GM12878 (cell line): ENCODE measurements around the gene LAT. TPM values are rescaled to one million over a fixed set of nuclear protein-coding genes. Genes with fewer than 3 reads are reported as not detected.

Experiments used
- BHLHE40 ChIP-seq, 2 experiments: fragments of 450-650 bp in 1 of 2; IDR thresholded peaks; 2 replicates each; pipeline ENCODE4 v1.6.1; 2011 to 2017; ENCODE audit warnings: low read depth in 2 of 2, borderline replicate concordance in 1 of 2, improper control_type of control experiment in 1 of 2, low read length in 1 of 2, mild to moderate bottlenecking in 1 of 2
- BRCA1 ChIP-seq: IDR thresholded peaks from 2 replicates; pipeline ENCODE4 v1.6.1; 2011; ENCODE audit warnings: low read depth, low read length, improper control_type of control experiment
- CBX5 ChIP-seq: sonication (generic); IDR thresholded peaks from 2 replicates; pipeline ENCODE4 v1.6.1; 2016; ENCODE audit warnings: low read depth, moderate library complexity, mild to moderate bottlenecking, inconsistent platforms
- CREM ChIP-seq: IDR thresholded peaks from 2 replicates; pipeline ENCODE4 v1.6.1; 2014; ENCODE audit warnings: antibody characterized with exemption, low read depth
- CTCF ChIP-seq, 3 experiments: IDR thresholded peaks in 2 of 3; conservative IDR thresholded peaks in 1 of 3; 2 replicates each; pipeline ENCODE4 v1.5.1; 2011; ENCODE audit warnings: low read depth in 3 of 3, low read length in 3 of 3, mild to moderate bottlenecking in 3 of 3, control low read depth in 2 of 3, moderate library complexity in 2 of 3, inconsistent platforms in 1 of 3, mixed read lengths in 1 of 3; ENCODE audit not compliant: control insufficient read depth in 2 of 3, insufficient read depth in 1 of 3; ENCODE audit errors: extremely low read depth in 1 of 3
- DPF2 ChIP-seq: fragments of 450-650 bp; IDR thresholded peaks from 2 replicates; pipeline ENCODE4 v1.6.1; 2017; ENCODE audit warnings: mild to moderate bottlenecking
- ESRRA ChIP-seq: IDR thresholded peaks from 2 replicates; pipeline ENCODE4 v1.6.1; 2012; ENCODE audit warnings: mild to moderate bottlenecking, low read length, improper control_type of control experiment
- EZH2 ChIP-seq: IDR thresholded peaks from 2 replicates; pipeline ENCODE4 v1.6.1; 2012; ENCODE audit warnings: low read depth, mild to moderate bottlenecking, control low read depth, inconsistent platforms, low read length, borderline replicate concordance; ENCODE audit not compliant: control insufficient read depth
- HDAC6 ChIP-seq: fragments of 200-600 bp; sonication (generic); IDR thresholded peaks from one replicate; pipeline ENCODE4 v1.8.0; 2017; ENCODE audit warnings: antibody characterized with exemption; ENCODE audit not compliant: unreplicated experiment
- IRF4 ChIP-seq: IDR thresholded peaks from 2 replicates; pipeline ENCODE4 v1.6.1; 2011; ENCODE audit warnings: low read depth, low read length
- KLF5 ChIP-seq: fragments of 450-650 bp; IDR thresholded peaks from 2 replicates; pipeline ENCODE4 v1.6.1; 2014; ENCODE audit warnings: mild to moderate bottlenecking; ENCODE audit not compliant: partially characterized antibody
- LARP7 ChIP-seq: fragments of 450-650 bp; IDR thresholded peaks from 2 replicates; pipeline ENCODE4 v1.6.1; 2017; ENCODE audit warnings: mild to moderate bottlenecking
- NFYA ChIP-seq: IDR thresholded peaks from 2 replicates; pipeline ENCODE4 v1.6.1; 2011; ENCODE audit warnings: low read depth, mild to moderate bottlenecking, low read length, improper control_type of control experiment, borderline replicate concordance
- NFYB ChIP-seq: IDR thresholded peaks from 2 replicates; pipeline ENCODE4 v1.6.1; 2011; ENCODE audit warnings: low read depth, mild to moderate bottlenecking, low read length, improper control_type of control experiment, moderate library complexity; ENCODE audit not compliant: insufficient read depth
- NR2C1 ChIP-seq: fragments of 450-650 bp; IDR thresholded peaks from 2 replicates; pipeline ENCODE4 v1.6.1; 2017; ENCODE audit warnings: antibody characterized with exemption, mild to moderate bottlenecking, moderate library complexity
- NR2F1 ChIP-seq: fragments of 450-650 bp; conservative IDR thresholded peaks from 2 replicates; pipeline ENCODE4 v1.6.1; 2017; ENCODE audit warnings: mild to moderate bottlenecking
- PBX3 ChIP-seq: IDR thresholded peaks from 2 replicates; pipeline ENCODE4 v1.6.1; 2011; ENCODE audit warnings: mild to moderate bottlenecking, low read depth, low read length, moderate library complexity; ENCODE audit not compliant: insufficient replicate concordance
- POLR2A ChIP-seq: IDR thresholded peaks from 2 replicates; pipeline ENCODE4 v1.6.1; 2011; ENCODE audit warnings: low read depth, mild to moderate bottlenecking, low read length
- RAD21 ChIP-seq: IDR thresholded peaks from 2 replicates; pipeline ENCODE4 v1.6.1; 2011; ENCODE audit warnings: mild to moderate bottlenecking, low read depth, low read length, moderate library complexity; ENCODE audit not compliant: insufficient read depth
- SIX5 ChIP-seq: IDR thresholded peaks from 2 replicates; pipeline ENCODE4 v1.6.1; 2011; ENCODE audit warnings: mild to moderate bottlenecking, low read depth, low read length, moderate library complexity; ENCODE audit not compliant: severe bottlenecking
- SMAD1 ChIP-seq: fragments of 450-650 bp; IDR thresholded peaks from 2 replicates; pipeline ENCODE4 v1.6.1; 2018; ENCODE audit warnings: mild to moderate bottlenecking, low read depth; ENCODE audit not compliant: partially characterized antibody
- STAT1 ChIP-seq: fragments of 450-650 bp; conservative IDR thresholded peaks from 2 replicates; pipeline ENCODE4 v1.6.1; 2014; ENCODE audit warnings: antibody characterized with exemption, mild to moderate bottlenecking
- STAT3 ChIP-seq: IDR thresholded peaks from 2 replicates; pipeline ENCODE4 v1.6.1; 2011; ENCODE audit warnings: low read depth, low read length, improper control_type of control experiment
- TBL1XR1 ChIP-seq: IDR thresholded peaks from 2 replicates; pipeline ENCODE4 v1.6.1; 2012; ENCODE audit warnings: low read depth, low read length, improper control_type of control experiment
- ZBTB11 ChIP-seq: fragments of 450-650 bp; formaldehyde crosslinking; IDR thresholded peaks from 2 replicates; pipeline ENCODE4 v1.5.0; 2022; ENCODE audit warnings: mild to moderate bottlenecking, missing genetic modification characterization
- ZNF24 ChIP-seq: fragments of 450-650 bp; IDR thresholded peaks from 2 replicates; pipeline ENCODE4 v1.6.1; 2017; ENCODE audit warnings: antibody characterized with exemption, mild to moderate bottlenecking
- polyA plus RNA-seq, 11 experiments: library from polyadenylated mRNA; depleted of rRNA in 4 of 11; unstranded in 6 of 11; stranded (reverse) in 5 of 11; fragments of >200 nt; fragmentation: Nextera tagmentation in 4 of 11; fragmentation: Illumina TruSeq in 1 of 11; extraction: Ambion mirVana in 4 of 11; extraction: Trizol in 1 of 11; gene quantifications; 1 replicate in 1 of 11; 2 replicates in 10 of 11; pipeline versions ENCODE4 v1.2.1 to v1.2.3, GENCODE V29; 2011 to 2016; ENCODE audit warnings: inconsistent platforms in 2 of 11, missing spikeins in 2 of 11, low read depth in 1 of 11
- total RNA-seq, 4 experiments: library from RNA; depleted of rRNA in 3 of 4; stranded (reverse); fragments of >200 nt in 3 of 4; fragmentation: Illumina TruSeq in 1 of 4; extraction: Trizol in 1 of 4; gene quantifications; 2 replicates each; pipeline versions ENCODE4 v1.2.1 to v1.2.3, GENCODE V29; 2013 to 2021

The LAT gene
- total and polyA plus RNA-seq, 10 of the 15 experiments (the other 5 are each of a cell fraction or from before 2014, with no cell fraction given), result 0.39 to 6.9 (median 2.0) TPM

- TF ChIP-seq ZBTB11 (CRISPR knock-in tag) (no peak), DPF2 (peak; percentile 100), RAD21 (no peak), IRF4 (no peak), POLR2A (peak; percentile 92), STAT3 (no peak), SIX5 (peak; percentile 86), NR2C1 (no peak), BHLHE40 (IDR thresholded peaks at IDR 0.05; ENCODE audit: borderline replicate concordance in 1 of 2, low read depth in 2 of 2, low read length in 1 of 2) (peak; percentile 65 to 87; a peak in 3 of 4 replicates), NFYA (peak; percentile 38; the same call in 1 of the 2 replicates), EZH2 (no peak), STAT1 (no peak), PBX3 (peak; percentile 98), ESRRA (no peak), BRCA1 (peak; percentile 11; the same call in 1 of the 2 replicates), KLF5 (peak; percentile 88), HDAC6 (no peak), CBX5 (no peak), LARP7 (0 out of 2 replicates have a peak, but pooled peaks have one; percentile 19), NFYB (peak; percentile 93), NR2F1 (no peak), SMAD1 (no peak), ZNF24 (no peak), CREM (peak; percentile 89), CTCF (IDR thresholded peaks at IDR 0.05 in 2 of 3, conservative IDR thresholded peaks at IDR 0.05 in 1 of 3; ENCODE audit: control insufficient read depth in 2 of 3, extremely low read depth in 1 of 3, insufficient read depth in 1 of 3, low read depth in 3 of 3, low read length in 3 of 3) (no peak), TBL1XR1 (no peak)
These were observed 34.0 kb upstream of the LAT start, which contains the start of gene NFATC2IP (continued) for GRCh38 chr16:28950648-28951409.
